GM06990 (cell line): ENCODE measurements around the gene DDX6.
"Not testable (repeated sequence)": the region's sequence is repeated elsewhere in the genome, so short reads cannot be mapped to it uniquely, and the experiment has no call there.

Experiments used
- DNase-seq: peaks from one replicate; pipeline ENCODE4 v3.0.0-alpha.2; 2011; ENCODE audit not compliant: insufficient read length; ENCODE audit errors: extremely low read depth
- H3K27me3 ChIP-seq: replicated peaks from 2 replicates; pipeline ENCODE4 v1.6.0; 2011; ENCODE audit warnings: low read length; ENCODE audit not compliant: control insufficient read depth, insufficient read depth
- H3K36me3 ChIP-seq: 2 replicates; pipeline ENCODE4 v1.5.1; 2011; ENCODE audit warnings: low read length; ENCODE audit not compliant: control insufficient read depth, insufficient read depth
- H3K4me3 ChIP-seq: replicated peaks from 2 replicates; pipeline ENCODE4 v1.5.1; 2011; ENCODE audit warnings: low read depth, mild to moderate bottlenecking, control low read depth, low read length
- CTCF ChIP-seq: IDR thresholded peaks from 2 replicates; pipeline ENCODE4 v1.5.1; 2011; ENCODE audit warnings: low read length, control low read depth, mild to moderate bottlenecking, inconsistent platforms; ENCODE audit not compliant: insufficient read depth, poor library complexity, severe bottlenecking

DDX6 gene

GRCh38 chr11:118715837-118716260, 75.1 kb downstream of the DDX6 start:
- peak overlapping the region; percentile 8; the same call in 1 of the 2 replicates for H3K4me3 ChIP-seq
- no peak for DNase-seq

GRCh38 chr11:118715245-118715831, 75.6 kb downstream of the DDX6 start:
- peak overlapping the region; percentile 8; the same call in 1 of the 2 replicates for H3K4me3 ChIP-seq
- no peaks in the 10 kb centered on the region for H3K27me3 ChIP-seq
- no peak for TF ChIP-seq CTCF
- no peak for DNase-seq
- H3K36me3 ChIP-seq = no peaks in the 10 kb centered on the region

More at GRCh38 chr11:118715837-118716260, 75.1 kb downstream of the DDX6 start:
- Histone ChIP-seq H3K27me3 (no peaks in the 10 kb centered on the region), H3K36me3 (no peaks in the 10 kb centered on the region)
- TF ChIP-seq CTCF = no peak

GRCh38 chr11:118714816-118715215, 76.1 kb downstream of the DDX6 start:
- Histone ChIP-seq H3K4me3 (no peak overlapping the region), H3K27me3 (no peaks in the 10 kb centered on the region), H3K36me3 (no peaks in the 10 kb centered on the region)
- no peak for DNase-seq
- TF ChIP-seq CTCF = no peak

GRCh38 chr11:118714416-118714815, 76.5 kb downstream of the DDX6 start:
- H3K36me3 ChIP-seq, H3K4me3 ChIP-seq, H3K27me3 ChIP-seq, DNase-seq: not testable (repeated sequence)

GRCh38 chr11:118708296-118708695, 82.7 kb downstream of the DDX6 start:
- TF ChIP-seq CTCF = no peak
- no peaks in the 10 kb centered on the region for H3K27me3 ChIP-seq
- H3K36me3 ChIP-seq = no peaks in the 10 kb centered on the region
- DNase-seq = no peak
- no peak overlapping the region for H3K4me3 ChIP-seq

- no peaks in the 10 kb centered on the region for H3K27me3 ChIP-seq
- H3K36me3 ChIP-seq = no peaks in the 10 kb centered on the region
- DNase-seq = no peak
- TF ChIP-seq CTCF = no peak
- H3K4me3 ChIP-seq = no peak overlapping the region
These were observed 84.5 kb downstream of the DDX6 start for GRCh38 chr11:118706546-118706825.
